Esophagus muscularis mucosa (tissue), 4 donors: Measurements from ENCODE around the gene SIRPG. TPM values are rescaled to one million over a fixed set of nuclear protein-coding genes. Genes with fewer than 3 reads are reported as not detected.

Experiments
- DNase-seq: peaks from one replicate; pipeline ENCODE4 v3.0.0-alpha.2; 2017; ENCODE audit errors: extremely low spot score
- H3K27ac ChIP-seq, 4 donors: fragments of 200-600 bp; sonication (generic); replicated peaks in 1 of 4; 1 replicate in 3 of 4; 2 replicates in 1 of 4; pipeline ENCODE4 v1.5.1; 2016 to 2019; ENCODE audit warnings: mild to moderate bottlenecking in 1 of 4
- H3K27me3 ChIP-seq, 4 donors: fragments of 200-600 bp; sonication (generic); one replicate each; pipeline versions ENCODE4 v1.5.1 to v1.6.0; 2016 to 2019
- H3K36me3 ChIP-seq, 4 donors: fragments of 200-600 bp; sonication (generic); one replicate each; pipeline ENCODE4 v1.5.1; 2016 to 2019
- H3K4me1 ChIP-seq, 4 donors: fragments of 200-600 bp; sonication (generic); one replicate each; pipeline ENCODE4 v1.5.1; 2016 to 2019
- H3K4me3 ChIP-seq, 4 donors: fragments of 200-600 bp; sonication (generic); 1 replicate in 2 of 4; 2 replicates in 2 of 4; pipeline ENCODE4 v1.5.1; 2016 to 2019; ENCODE audit warnings: mild to moderate bottlenecking in 4 of 4, moderate library complexity in 1 of 4
- H3K9me3 ChIP-seq, 4 donors: fragments of 200-600 bp; sonication (generic); 1 replicate in 3 of 4; 2 replicates in 1 of 4; pipeline ENCODE4 v1.5.1; 2016 to 2019
- EP300 ChIP-seq: sonication (generic); formaldehyde crosslinking; IDR thresholded peaks from one replicate; pipeline ENCODE4 v1.6.1; 2017; ENCODE audit warnings: antibody characterized with exemption
- POLR2A ChIP-seq: fragments of 450-650 bp; IDR thresholded peaks from one replicate; pipeline ENCODE4 v1.6.1; 2017; ENCODE audit warnings: antibody characterized with exemption, moderate library complexity, mild to moderate bottlenecking, low read depth
- POLR2AphosphoS5 ChIP-seq, 2 donors: sonication (generic); formaldehyde crosslinking; IDR thresholded peaks; one replicate each; pipeline ENCODE4 v1.6.1; 2017; ENCODE audit warnings: antibody characterized with exemption in 2 of 2
- WGBS: methylation state at CpG from one replicate; pipeline ENCODE4 v1.1.5; 2018; 5-methylcytosine and 5-hydroxymethylcytosine counted together
- intact Hi-C: fragments of 100-400 bp; cut with DNase I; formaldehyde crosslinking; loops from one replicate; pipeline ENCODE4 v1.15.1; 2023
- total RNA-seq, 4 donors: library from RNA; depleted of rRNA; stranded (reverse); fragments of >200 nt; gene quantifications; one replicate each; pipeline versions ENCODE4 v1.1.0 to v1.2.1, GENCODE V29; 2016
- TF ChIP-seq, protein P1 (sequence below), 3 experiments: fragments of 200-600 bp in 2 of 3; fragments of 450-650 bp in 1 of 3; sonication (generic) in 2 of 3; IDR thresholded peaks; one replicate each; pipeline ENCODE4 v1.5.1; 2017 to 2019; ENCODE audit warnings: antibody characterized with exemption in 3 of 3, mild to moderate bottlenecking in 2 of 3, moderate library complexity in 1 of 3

Gene SIRPG
- total RNA-seq, 4 donors from 2014 or later = not detected

DNA sequence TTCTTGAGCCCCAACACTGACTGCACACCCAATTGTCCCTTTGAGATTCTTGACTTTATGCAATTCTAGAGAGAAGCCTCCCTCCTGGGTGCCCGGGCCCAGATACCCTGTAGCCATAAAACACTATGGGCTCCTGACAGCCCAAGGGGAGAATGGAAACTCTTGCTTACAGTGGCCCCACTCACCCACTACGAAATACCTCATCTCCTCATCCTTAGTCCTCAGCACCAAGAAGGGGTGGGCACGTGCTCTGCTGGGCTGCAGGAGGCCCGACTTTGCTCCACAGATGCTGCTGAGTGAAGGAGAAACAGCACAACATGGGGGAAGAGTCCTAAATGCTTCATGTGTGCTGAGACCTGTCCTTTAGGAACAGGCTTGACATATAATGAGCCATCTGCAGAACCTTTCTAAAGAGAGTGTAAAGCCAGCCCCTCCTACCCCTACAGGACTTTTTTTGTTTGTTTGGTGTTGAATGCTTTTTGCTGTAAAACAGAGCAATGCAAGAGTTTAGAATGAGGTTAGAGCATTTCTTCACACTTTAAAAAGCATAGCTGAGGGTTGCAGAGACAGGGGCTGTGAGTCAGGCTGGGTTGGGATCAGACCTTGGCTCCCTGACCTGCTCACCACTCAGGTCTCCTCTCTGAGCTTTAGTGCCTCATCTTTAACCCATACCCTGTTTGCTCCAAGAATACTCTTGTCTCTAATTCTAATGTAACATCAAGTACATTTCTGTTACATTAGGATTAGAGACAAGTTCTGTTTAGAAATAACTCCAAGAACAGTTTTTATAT lies 17.6 kb upstream of the SIRPG start:
- Histone ChIP-seq H3K36me3 (no peaks in the 10 kb centered on the region), H3K4me1 (no peaks in the 10 kb centered on the region), H3K27me3 (peaks cover 0 to 3% (median 0%) of the 10 kb centered on the region in 4 donors), H3K9me3 (no peaks in the 10 kb centered on the region), H3K4me3 (no peak overlapping the region), H3K27ac (no peak overlapping the region)
- 76% methylated on average over 2 of the region's 4 CpGs for WGBS
- peak; percentile 83 for DNase-seq
- intact Hi-C loops = no loop called here
- TF ChIP-seq POLR2AphosphoS5 (IDR thresholded peaks at IDR 0.05) = no peak
- TF ChIP-seq EP300 = no peak
- TF ChIP-seq, protein P1, sequence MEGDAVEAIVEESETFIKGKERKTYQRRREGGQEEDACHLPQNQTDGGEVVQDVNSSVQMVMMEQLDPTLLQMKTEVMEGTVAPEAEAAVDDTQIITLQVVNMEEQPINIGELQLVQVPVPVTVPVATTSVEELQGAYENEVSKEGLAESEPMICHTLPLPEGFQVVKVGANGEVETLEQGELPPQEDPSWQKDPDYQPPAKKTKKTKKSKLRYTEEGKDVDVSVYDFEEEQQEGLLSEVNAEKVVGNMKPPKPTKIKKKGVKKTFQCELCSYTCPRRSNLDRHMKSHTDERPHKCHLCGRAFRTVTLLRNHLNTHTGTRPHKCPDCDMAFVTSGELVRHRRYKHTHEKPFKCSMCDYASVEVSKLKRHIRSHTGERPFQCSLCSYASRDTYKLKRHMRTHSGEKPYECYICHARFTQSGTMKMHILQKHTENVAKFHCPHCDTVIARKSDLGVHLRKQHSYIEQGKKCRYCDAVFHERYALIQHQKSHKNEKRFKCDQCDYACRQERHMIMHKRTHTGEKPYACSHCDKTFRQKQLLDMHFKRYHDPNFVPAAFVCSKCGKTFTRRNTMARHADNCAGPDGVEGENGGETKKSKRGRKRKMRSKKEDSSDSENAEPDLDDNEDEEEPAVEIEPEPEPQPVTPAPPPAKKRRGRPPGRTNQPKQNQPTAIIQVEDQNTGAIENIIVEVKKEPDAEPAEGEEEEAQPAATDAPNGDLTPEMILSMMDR (IDR thresholded peaks at IDR 0.05) = no peak
- TF ChIP-seq POLR2A = no peak

DNA sequence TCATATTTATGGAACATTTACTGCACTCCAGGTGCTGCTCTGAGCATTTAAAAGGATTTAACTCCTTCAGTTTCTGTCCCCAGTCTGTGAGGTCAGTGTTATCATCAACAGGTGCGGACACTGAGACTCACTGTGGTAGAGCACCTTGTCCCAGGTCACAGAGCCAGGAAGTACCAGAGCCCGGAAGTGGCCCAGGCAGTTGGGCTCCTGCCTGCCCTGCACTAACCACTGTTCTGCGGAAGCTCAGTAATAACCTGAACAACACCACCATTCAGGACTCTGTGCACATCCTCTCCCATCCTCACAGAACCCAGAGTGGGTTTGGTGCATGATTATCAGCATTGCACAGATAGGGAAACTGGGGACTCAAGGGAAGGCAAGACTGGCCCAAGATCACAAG lies 16.8 kb upstream of the SIRPG start:
- Histone ChIP-seq H3K9me3 (no peaks in the 10 kb centered on the region), H3K4me1 (no peaks in the 10 kb centered on the region), H3K36me3 (no peaks in the 10 kb centered on the region), H3K4me3 (no peak overlapping the region), H3K27ac (no peak overlapping the region), H3K27me3 (peaks cover 0 to 3% (median 0%) of the 10 kb centered on the region in 4 donors)
- DNase-seq = peak; percentile 64
- TF ChIP-seq POLR2AphosphoS5 (IDR thresholded peaks at IDR 0.05) (no peak), EP300 (no peak), POLR2A (no peak)
- TF ChIP-seq, protein P1 (IDR thresholded peaks at IDR 0.05) = no peak
- intact Hi-C loops = no loop called here
- WGBS = 100% methylated on average over 2 of the region's 3 CpGs

GRCh38 chr20:1673424-1673823 lies 15.8 kb upstream of the SIRPG start:
- Histone ChIP-seq H3K36me3 (no peaks in the 10 kb centered on the region), H3K4me3 (no peak overlapping the region), H3K4me1 (no peaks in the 10 kb centered on the region), H3K27me3 (peaks cover 0 to 3% (median 0%) of the 10 kb centered on the region in 4 donors), H3K9me3 (no peaks in the 10 kb centered on the region), H3K27ac (no peak overlapping the region)
- DNase-seq = peak; percentile 70
- intact Hi-C loops = no loop called here
- TF ChIP-seq, protein P1 (IDR thresholded peaks at IDR 0.05) = no peak
- TF ChIP-seq POLR2AphosphoS5 (IDR thresholded peaks at IDR 0.05) (no peak), EP300 (no peak), POLR2A (no peak)
- 65% methylated on average over 4 of the region's 4 CpGs for WGBS

DNA sequence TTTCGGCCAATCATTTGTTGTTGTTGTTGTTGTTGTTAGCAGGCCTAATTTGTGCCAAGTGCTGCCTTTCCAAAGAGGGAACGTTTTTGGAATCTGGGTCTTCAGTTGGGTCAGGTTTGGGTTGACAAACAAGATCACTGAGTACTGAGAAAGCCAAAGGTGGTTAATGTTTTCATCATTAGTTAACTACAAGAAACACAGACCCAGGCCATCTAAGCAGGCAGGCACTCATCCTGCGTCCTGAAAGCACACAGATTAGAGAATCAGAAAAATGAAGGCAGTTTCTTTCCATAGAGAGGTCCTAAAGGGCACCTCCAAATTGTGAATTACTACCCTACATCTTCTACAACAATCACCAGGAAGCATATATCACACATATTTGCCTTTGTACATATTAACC lies 15.1 kb upstream of the SIRPG start:
- 54% methylated on average over 3 of the region's 3 CpGs for WGBS
- peak; percentile 47 for DNase-seq
- intact Hi-C loops = no loop called here
- TF ChIP-seq EP300 = no peak
- no peak for TF ChIP-seq POLR2AphosphoS5 (IDR thresholded peaks at IDR 0.05)
- TF ChIP-seq, protein P1 (IDR thresholded peaks at IDR 0.05) = no peak
- no peak for TF ChIP-seq POLR2A
- Histone ChIP-seq H3K27me3 (peaks cover 0 to 3% (median 0%) of the 10 kb centered on the region in 4 donors), H3K27ac (no peak overlapping the region), H3K4me1 (no peaks in the 10 kb centered on the region), H3K36me3 (no peaks in the 10 kb centered on the region), H3K4me3 (no peak overlapping the region), H3K9me3 (no peaks in the 10 kb centered on the region)
